Measurements from ENCODE around the gene MEMO1. TPM values are rescaled to one million over a fixed set of nuclear protein-coding genes. Genes with fewer than 3 reads are reported as not detected.
A peak's percentile ranks its signal among the peaks of the same experiment; 100 is the strongest.

The MEMO1 gene
- total and polyA plus RNA-seq, 11 donors = 20.1 to 94.8 (median 53.0) TPM

DNA sequence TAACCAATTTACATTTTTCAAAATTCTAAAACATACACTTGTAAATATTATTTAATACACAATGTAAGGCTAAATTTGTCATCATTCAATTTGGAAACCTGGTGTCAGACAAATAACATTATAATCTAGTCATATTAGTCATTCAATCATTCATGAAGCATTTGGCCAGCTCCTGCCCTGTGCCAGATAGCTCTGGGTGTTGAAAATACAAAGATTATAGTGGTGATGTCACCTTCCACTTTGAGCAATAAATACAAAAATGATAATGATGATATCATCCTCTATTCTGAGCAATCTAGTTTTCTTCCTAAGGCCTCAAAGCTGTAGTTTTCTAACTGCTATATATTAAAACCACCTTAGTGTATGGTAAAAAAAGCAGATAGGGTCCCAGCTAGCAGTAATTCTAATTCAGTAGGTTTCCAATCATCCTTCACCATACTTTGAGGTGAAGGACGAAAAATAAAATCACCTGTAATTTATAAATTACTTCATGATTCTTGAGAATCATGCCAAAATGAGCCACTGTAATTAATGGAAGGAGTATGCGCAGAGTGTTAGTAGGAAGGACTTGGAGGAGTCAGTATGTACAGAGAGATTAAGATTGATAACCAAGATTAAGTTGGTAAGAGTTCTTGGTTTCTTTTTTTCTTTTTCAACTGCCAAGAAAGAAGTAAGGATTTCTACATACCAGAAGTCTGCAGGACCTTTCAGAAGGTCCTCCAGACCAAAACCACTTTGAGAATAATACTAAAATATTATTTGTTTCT is 23.2 kb downstream of the MEMO1 start:
- DNase-seq = peak in 2 of 5 donors; percentile 31 to 57
- Histone ChIP-seq H3K4me1 (peaks cover 0 to 23% (median 10%) of the 10 kb centered on the region in 12 donors), H3K27me3 (no peaks in the 10 kb centered on the region), H3K36me3 (no peaks in the 10 kb centered on the region), H3K4me3 (no peak overlapping the region), H3K9me3 (peaks cover 0 to 7% (median 0%) of the 10 kb centered on the region in 12 donors), H3K27ac (peak overlapping the region in 8 of 12 donors; percentile 27 to 78 (median 48))
- ATAC-seq = peak; percentile 47 to 88 (median 83)
- TF ChIP-seq, protein P1, sequence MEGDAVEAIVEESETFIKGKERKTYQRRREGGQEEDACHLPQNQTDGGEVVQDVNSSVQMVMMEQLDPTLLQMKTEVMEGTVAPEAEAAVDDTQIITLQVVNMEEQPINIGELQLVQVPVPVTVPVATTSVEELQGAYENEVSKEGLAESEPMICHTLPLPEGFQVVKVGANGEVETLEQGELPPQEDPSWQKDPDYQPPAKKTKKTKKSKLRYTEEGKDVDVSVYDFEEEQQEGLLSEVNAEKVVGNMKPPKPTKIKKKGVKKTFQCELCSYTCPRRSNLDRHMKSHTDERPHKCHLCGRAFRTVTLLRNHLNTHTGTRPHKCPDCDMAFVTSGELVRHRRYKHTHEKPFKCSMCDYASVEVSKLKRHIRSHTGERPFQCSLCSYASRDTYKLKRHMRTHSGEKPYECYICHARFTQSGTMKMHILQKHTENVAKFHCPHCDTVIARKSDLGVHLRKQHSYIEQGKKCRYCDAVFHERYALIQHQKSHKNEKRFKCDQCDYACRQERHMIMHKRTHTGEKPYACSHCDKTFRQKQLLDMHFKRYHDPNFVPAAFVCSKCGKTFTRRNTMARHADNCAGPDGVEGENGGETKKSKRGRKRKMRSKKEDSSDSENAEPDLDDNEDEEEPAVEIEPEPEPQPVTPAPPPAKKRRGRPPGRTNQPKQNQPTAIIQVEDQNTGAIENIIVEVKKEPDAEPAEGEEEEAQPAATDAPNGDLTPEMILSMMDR (IDR thresholded peaks at IDR 0.05) = no peak
- TF ChIP-seq POLR2A (IDR thresholded peaks at IDR 0.05) = no peak
- intact Hi-C loops (cut with DNase I) = no loop called here
- WGBS, 4 donors = 84 to 95% (median 89%) methylated on average over 2 of the region's 2 CpGs

DNA sequence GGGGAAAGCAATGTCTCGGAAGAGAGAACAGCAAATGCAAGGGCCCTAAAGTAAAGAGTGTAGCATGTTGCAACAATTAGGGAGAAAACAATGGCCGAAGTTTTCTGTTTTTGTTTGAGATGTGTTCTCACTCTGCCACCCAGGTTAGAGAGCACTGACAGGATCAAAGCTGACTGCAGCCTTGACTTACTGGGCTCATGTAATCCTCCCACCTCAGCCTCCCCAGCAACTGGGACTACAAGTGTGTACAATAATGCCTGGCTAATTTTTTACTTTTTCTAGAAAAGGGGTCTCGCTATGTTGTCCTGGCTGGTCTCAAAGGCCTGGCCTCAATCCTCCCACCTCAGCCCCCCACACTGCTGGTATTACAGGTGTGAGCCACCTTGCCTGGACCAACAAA is 23.9 kb downstream of the MEMO1 start:
- TF ChIP-seq, protein P1 (IDR thresholded peaks at IDR 0.05) = no peak
- TF ChIP-seq POLR2A (IDR thresholded peaks at IDR 0.05) = no peak
- intact Hi-C loops (cut with DNase I) = no loop called here

DNA sequence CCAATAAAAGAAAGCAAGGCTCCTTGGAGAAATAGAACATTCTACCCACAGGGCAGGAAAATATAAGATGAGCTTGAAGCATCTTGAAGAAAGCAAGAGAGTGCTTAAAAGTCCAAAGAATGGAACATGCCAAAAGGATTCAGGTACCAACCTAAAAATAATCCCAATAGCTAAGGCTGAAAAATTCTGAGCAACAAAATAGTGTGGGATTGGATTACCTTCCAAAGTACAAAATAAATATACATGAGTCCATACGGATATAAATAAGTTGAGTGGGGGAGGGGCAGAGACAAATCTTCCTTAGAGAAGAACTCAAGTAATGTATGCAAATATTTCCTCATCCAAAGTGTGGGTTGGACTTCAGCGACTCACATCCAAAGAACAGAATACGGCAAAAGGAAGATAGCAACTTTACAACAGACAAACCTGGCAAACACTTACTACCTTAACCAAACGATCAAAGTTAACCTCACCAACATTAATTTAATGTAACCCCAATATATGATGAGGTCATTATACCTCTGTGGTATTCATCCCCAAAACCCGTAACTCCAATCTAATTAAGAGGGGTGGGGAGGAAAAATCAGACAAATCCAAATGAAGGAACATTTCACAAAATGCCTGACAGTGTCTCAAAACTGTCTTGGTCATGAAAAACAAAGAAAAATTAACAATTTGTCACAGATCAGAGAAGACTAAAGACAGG is 26.9 kb downstream of the MEMO1 start:
- H3K36me3 ChIP-seq = no peaks in the 10 kb centered on the region
- no peaks in the 10 kb centered on the region for H3K27me3 ChIP-seq
- no peak overlapping the region for H3K27ac ChIP-seq
- H3K4me3 ChIP-seq = no peak overlapping the region
- H3K4me1 ChIP-seq = peaks cover 0 to 39% (median 19%) of the 10 kb centered on the region in 12 donors
- DNase-seq = no peak
- peaks cover 0 to 7% (median 0%) of the 10 kb centered on the region in 12 donors for H3K9me3 ChIP-seq
- no peak for ATAC-seq
- WGBS, 4 donors = 86 to 93% (median 91%) methylated on average over 5 of the region's 5 CpGs
- TF ChIP-seq, protein P1 (IDR thresholded peaks at IDR 0.05) = no peak
- no peak for TF ChIP-seq POLR2A (IDR thresholded peaks at IDR 0.05)
- intact Hi-C loops (cut with DNase I) = no loop called here

More for the DNA sequence above, 23.9 kb downstream of the MEMO1 start:
- no peak overlapping the region for H3K4me3 ChIP-seq
- 88 to 89% (median 88%) methylated on average over 3 of the region's 3 CpGs for WGBS, 4 donors
- DNase-seq = no peak
- H3K36me3 ChIP-seq = no peaks in the 10 kb centered on the region
- H3K4me1 ChIP-seq = peaks cover 0 to 21% (median 10%) of the 10 kb centered on the region in 12 donors
- no peaks in the 10 kb centered on the region for H3K27me3 ChIP-seq
- ATAC-seq = peak in 2 of 4 donors; percentile 23 to 24
- H3K9me3 ChIP-seq = peaks cover 0 to 7% (median 0%) of the 10 kb centered on the region in 12 donors
- H3K27ac ChIP-seq = peak overlapping the region in 6 of 12 donors; percentile 34 to 78 (median 51)
